Measurements from ENCODE around the gene COL7A1. TPM values are rescaled to one million over a fixed set of nuclear protein-coding genes. Genes with fewer than 3 reads are reported as not detected.
"Not testable (repeated sequence)": the region's sequence is repeated elsewhere in the genome, so short reads cannot be mapped to it uniquely, and the experiment has no call there.

Gene COL7A1
- total and polyA plus RNA-seq, 3 experiments from 2014 or later = 0.59 to 0.93 TPM; not detected in 1

DNA sequence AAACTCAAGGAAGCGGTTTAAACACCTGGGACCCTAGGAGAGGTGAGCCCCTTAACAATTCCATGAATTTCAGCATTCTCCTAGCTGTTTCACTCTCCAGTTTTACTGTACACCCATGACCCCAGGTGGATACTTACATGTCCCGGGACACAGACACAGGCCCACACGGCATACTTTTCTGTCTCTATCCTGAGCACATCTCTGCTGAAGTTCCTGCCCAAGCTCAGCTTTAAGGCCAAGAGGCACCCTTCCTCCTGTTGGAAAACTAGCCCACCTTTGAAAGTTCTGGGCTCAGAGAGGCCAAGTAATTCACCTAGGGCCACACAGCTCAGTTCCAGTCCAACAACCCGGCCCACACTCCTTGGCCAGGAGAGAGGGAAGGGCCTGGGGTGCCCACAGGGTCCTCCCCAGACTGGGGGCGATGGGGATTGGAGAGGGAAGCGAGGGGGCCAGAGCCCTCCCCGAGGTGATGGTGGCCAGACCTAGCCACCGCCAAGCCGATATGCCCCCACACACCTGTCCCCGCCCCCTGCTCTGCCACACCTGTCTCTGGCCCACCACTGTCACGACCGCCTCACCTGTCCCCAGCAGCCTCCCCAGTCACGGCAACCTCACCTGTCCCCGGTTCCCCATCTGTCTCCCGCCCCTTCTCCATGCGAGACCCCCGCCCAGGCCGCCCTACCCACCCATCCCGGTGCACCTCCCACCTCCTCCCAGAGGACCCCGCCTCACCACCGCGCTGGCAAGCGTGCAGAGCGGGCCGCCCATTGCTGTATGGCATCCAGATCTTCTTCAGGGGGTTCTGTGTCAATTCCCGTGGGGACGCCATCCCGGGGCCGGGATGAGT lies 39.0 kb downstream of the COL7A1 start:
- H3K4me3 ChIP-seq (ENCODE audit: low read length) = peak overlapping the region; percentile 61
- H3K27ac Mint-ChIP-seq = peak overlapping the region in 7 of 8 donors; percentile 3 to 83 (median 56)

GRCh38 chr3:48555231-48555948 lies 39.7 kb downstream of the COL7A1 start:
- Histone ChIP-seq H3K4me1 (ENCODE audit: insufficient read depth, low read length) (peaks cover 6% of the 10 kb centered on the region), H3K36me3 (ENCODE audit: insufficient read depth, low read length) (no peaks in the 10 kb centered on the region), H3K27me3 (ENCODE audit: insufficient read depth, low read length, poor library complexity, severe bottlenecking) (no peaks in the 10 kb centered on the region), H3K9me3 (ENCODE audit: low read length) (no peaks in the 10 kb centered on the region), H3K27ac (ENCODE audit: low read depth, low read length) (peak overlapping the region; percentile 51), H3K4me3 (ENCODE audit: low read length) (no peak overlapping the region)
- DNase-seq = no peak
- CTCF ChIA-PET = interaction anchor here (1.2 to 6.3 kb wide), 4 partner anchors 48 to 155 kb away, joined by 3 to 44 read pairs (median 22); partner anchors contain the start of genes CCDC51 and TMA7
- Mint-ChIP-seq H3K9me3 (no peaks in the 10 kb centered on the region), H3K4me1 (peaks cover 9 to 18% (median 13%) of the 10 kb centered on the region in 3 donors), H3K27me3 (peaks cover 0 to 2% of the 10 kb centered on the region in 2 donors), H3K36me3 (no peaks in the 10 kb centered on the region), H3K27ac (peak overlapping the region in 1 of 8 donors; percentile 47), H3K4me3 (peak overlapping the region; percentile 29 to 80 (median 58))
- POLR2A ChIA-PET = interaction anchor here (1.3 kb wide), 1 partner anchor 255 kb away, joined by 5 read pairs; no protein-coding TSS in a partner anchor

More for the DNA sequence above, 39.0 kb downstream of the COL7A1 start:
- Mint-ChIP-seq H3K9me3 (no peaks in the 10 kb centered on the region), H3K4me3 (peak overlapping the region; percentile 62 to 89 (median 80)), H3K36me3 (no peaks in the 10 kb centered on the region), H3K27me3 (no peaks in the 10 kb centered on the region), H3K4me1 (peaks cover 9 to 18% (median 13%) of the 10 kb centered on the region in 3 donors)
- Histone ChIP-seq H3K9me3 (ENCODE audit: low read length) (no peaks in the 10 kb centered on the region), H3K36me3 (ENCODE audit: insufficient read depth, low read length) (no peaks in the 10 kb centered on the region), H3K27me3 (ENCODE audit: insufficient read depth, low read length, poor library complexity, severe bottlenecking) (no peaks in the 10 kb centered on the region), H3K27ac (ENCODE audit: low read depth, low read length) (peak overlapping the region; percentile 51), H3K4me1 (ENCODE audit: insufficient read depth, low read length) (peaks cover 6% of the 10 kb centered on the region)
- peak in 1 of 5 donors; percentile 13 for DNase-seq
- POLR2A ChIA-PET = interaction anchor here (0.7 to 1.3 kb wide), 3 partner anchors 84 to 256 kb away, joined by 5 to 6 read pairs (median 5); partner anchors contain the start of gene CCDC51
- CTCF ChIA-PET = interaction anchor here (1.1 to 6.3 kb wide), 4 partner anchors 116 to 283 kb away, joined by 3 to 44 read pairs (median 28); partner anchors contain the start of genes CCDC51 and TMA7

DNA sequence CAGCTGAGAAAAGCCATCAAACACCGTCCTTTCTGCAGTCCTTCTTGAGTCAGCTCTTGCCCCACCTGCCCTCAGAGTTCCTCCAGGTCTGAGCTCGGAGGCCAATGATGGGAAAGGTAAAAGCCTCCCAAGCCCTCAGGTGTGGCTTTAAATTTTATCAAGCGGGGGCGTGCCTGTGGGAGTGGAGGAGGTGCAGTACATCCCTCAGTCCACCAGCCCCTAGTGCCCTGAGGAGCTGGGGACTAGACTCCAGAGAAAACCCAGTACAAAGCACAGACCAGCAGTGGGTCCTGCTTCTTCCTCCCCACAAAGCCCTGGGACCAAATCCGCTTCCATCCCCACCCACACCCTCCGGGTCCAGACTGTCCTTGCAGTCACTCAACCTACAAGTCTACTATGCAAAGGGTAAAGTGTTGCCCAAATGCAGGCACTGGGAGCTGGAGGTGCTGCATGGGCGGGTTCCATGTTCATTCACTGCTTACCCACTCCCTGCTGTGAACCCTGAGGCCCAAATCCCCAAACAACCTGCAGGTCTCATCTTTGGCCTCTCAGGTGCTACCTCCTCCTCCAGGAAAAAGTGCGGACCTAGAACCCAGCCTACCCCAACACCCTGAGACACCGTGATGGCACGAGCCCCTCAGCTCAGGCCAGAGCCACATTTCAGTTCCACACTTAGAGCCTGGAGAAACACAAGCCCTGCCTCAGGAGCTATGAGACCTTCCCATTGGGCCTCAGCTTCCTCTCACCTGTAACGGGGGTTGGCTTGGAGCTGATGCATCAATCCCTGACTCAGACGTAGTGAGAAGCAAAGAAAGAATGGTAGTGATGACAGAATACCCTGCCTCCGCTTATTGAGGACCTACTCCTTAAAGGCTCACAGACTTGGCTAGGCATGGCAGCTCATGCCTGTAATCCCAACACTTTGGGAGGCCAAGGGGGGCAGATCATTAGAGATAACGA lies 41.0 kb downstream of the COL7A1 start:
- H3K27me3 Mint-ChIP-seq = peaks cover 0 to 2% of the 10 kb centered on the region in 2 donors
- Histone ChIP-seq H3K4me1 (ENCODE audit: insufficient read depth, low read length) (peaks cover 6% of the 10 kb centered on the region), H3K27ac (ENCODE audit: low read depth, low read length) (peak overlapping the region; percentile 41), H3K9me3 (ENCODE audit: low read length) (no peaks in the 10 kb centered on the region), H3K36me3 (ENCODE audit: insufficient read depth, low read length) (no peaks in the 10 kb centered on the region), H3K27me3 (ENCODE audit: insufficient read depth, low read length, poor library complexity, severe bottlenecking) (no peaks in the 10 kb centered on the region), H3K4me3 (ENCODE audit: low read length) (no peak overlapping the region)
- H3K36me3 Mint-ChIP-seq = no peaks in the 10 kb centered on the region
- no peak overlapping the region for H3K27ac Mint-ChIP-seq
- no peak for DNase-seq
- H3K9me3 Mint-ChIP-seq = no peaks in the 10 kb centered on the region
- POLR2A ChIA-PET = no interaction called here
- CTCF ChIA-PET = interaction anchor here (0.7 to 6.3 kb wide), 5 partner anchors 47 to 253 kb away, joined by 3 to 40 read pairs (median 4); partner anchors contain the start of genes CCDC51, NME6 and TMA7
- peaks cover 9 to 18% (median 13%) of the 10 kb centered on the region in 3 donors for H3K4me1 Mint-ChIP-seq
- H3K4me3 Mint-ChIP-seq = no peak overlapping the region

DNA sequence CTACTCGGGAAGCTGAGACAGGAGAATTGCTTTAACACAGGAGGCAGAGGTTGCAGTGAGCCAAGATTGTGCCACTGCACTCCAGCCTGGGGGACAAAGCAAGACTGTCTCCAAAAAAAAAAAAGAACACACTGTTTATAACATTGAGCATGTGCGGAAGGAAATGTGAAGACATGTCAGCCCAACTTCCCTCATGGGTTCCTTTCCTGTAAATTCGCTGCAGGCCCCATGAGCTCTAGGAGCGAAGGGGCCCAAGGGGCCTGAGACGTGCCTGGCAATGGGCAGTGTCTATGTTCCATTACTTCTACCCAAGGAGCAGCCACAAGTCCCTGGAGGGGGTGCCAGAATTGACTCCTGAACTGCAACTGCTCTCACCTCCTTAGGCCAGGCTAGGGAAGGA lies 41.8 kb downstream of the COL7A1 start:
- ChIA-PET CTCF (interaction anchor here (0.7 to 6.3 kb wide), 4 partner anchors 21 to 152 kb away, joined by 3 to 40 read pairs (median 14); no protein-coding TSS in a partner anchor), POLR2A (no interaction called here)
- H3K27ac ChIP-seq (ENCODE audit: low read depth, low read length) = no peak overlapping the region
- H3K27me3 ChIP-seq (ENCODE audit: insufficient read depth, low read length, poor library complexity, severe bottlenecking) = no peaks in the 10 kb centered on the region
- Mint-ChIP-seq H3K4me3 (no peak overlapping the region), H3K27me3 (peaks cover 0 to 2% of the 10 kb centered on the region in 2 donors), H3K36me3 (no peaks in the 10 kb centered on the region), H3K27ac (no peak overlapping the region), H3K4me1 (peaks cover 9 to 21% (median 13%) of the 10 kb centered on the region in 3 donors), H3K9me3 (no peaks in the 10 kb centered on the region)
- no peaks in the 10 kb centered on the region for H3K9me3 ChIP-seq (ENCODE audit: low read length)
- peaks cover 14% of the 10 kb centered on the region for H3K4me1 ChIP-seq (ENCODE audit: insufficient read depth, low read length)
- no peak overlapping the region for H3K4me3 ChIP-seq (ENCODE audit: low read length)
- no peaks in the 10 kb centered on the region for H3K36me3 ChIP-seq (ENCODE audit: insufficient read depth, low read length)
- DNase-seq = no peak

DNA sequence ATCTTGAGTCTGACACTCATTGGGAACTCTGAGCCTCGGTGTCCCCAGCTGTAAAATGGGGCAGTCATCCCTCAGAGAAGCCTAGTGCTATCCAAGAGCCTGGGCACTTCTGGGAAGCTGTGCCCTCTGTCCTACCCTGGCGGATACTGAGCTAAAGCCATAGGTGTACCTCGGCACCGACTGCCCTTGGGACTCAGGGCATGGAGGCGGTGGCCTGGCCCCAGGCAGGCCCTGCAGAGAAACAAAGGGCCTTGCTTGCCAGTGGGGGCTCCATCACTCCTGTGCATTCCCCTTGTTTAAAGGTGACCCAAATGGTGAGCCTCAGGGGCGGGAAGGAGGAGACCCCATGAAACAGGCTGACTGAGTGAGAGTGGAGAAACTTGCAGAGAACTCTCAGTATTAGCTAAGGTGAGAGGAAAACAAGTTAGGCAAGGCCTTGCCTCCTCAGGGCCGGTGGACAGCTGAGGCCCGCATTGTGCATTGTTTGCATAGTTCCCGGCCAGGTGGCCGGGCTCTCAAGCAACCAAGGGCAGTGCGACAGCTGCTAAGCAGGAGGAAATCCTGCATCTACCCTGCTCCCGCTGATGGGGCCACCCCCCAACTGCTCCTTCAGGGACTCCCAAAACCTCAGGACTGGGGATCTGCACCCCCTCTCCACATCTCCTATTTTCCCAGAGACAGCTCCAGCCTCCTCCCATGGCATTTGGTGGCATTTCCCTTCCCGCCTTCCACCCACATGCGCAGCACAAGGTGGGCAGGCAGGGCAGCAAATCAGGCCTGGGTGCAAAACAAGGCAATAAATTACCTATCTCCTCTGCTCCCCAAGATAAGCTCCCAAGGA lies 42.8 kb downstream of the COL7A1 start:
- Histone ChIP-seq H3K27ac (ENCODE audit: low read depth, low read length) (no peak overlapping the region), H3K27me3 (ENCODE audit: insufficient read depth, low read length, poor library complexity, severe bottlenecking) (no peaks in the 10 kb centered on the region), H3K4me1 (ENCODE audit: insufficient read depth, low read length) (peaks cover 15% of the 10 kb centered on the region), H3K36me3 (ENCODE audit: insufficient read depth, low read length) (no peaks in the 10 kb centered on the region), H3K9me3 (ENCODE audit: low read length) (no peaks in the 10 kb centered on the region), H3K4me3 (ENCODE audit: low read length) (no peak overlapping the region)
- H3K36me3 Mint-ChIP-seq = no peaks in the 10 kb centered on the region
- no peak overlapping the region for H3K4me3 Mint-ChIP-seq
- H3K27ac Mint-ChIP-seq = no peak overlapping the region
- H3K27me3 Mint-ChIP-seq = peaks cover 0 to 2% of the 10 kb centered on the region in 2 donors
- CTCF ChIA-PET = interaction anchor here (0.7 to 6.3 kb wide), 4 partner anchors 22 to 151 kb away, joined by 3 to 40 read pairs (median 13); no protein-coding TSS in a partner anchor
- H3K9me3 Mint-ChIP-seq = no peaks in the 10 kb centered on the region
- POLR2A ChIA-PET = no interaction called here
- no peak for DNase-seq
- peaks cover 4 to 16% (median 9%) of the 10 kb centered on the region in 3 donors for H3K4me1 Mint-ChIP-seq

DNA sequence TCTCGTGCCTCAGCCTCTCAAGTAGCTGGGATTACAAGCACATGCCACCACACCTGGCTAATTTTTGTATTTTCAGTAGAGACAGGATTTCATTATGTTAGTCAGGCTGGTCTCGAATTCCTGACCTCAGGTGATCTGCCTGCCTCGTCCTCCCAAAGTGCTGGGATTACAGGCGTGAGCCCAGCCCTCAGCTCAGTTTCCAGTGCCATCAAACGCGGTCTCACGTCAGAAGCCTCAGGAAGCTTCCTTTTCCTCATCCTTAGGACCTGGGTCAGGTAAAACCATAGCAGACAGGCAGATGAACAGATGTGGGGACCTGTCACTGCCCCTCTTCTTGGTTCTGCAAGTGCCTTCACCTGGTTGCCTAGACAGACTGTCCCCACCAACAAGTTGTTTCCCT lies 43.5 kb downstream of the COL7A1 start:
- H3K27me3 ChIP-seq (ENCODE audit: insufficient read depth, low read length, poor library complexity, severe bottlenecking); DNase-seq; H3K36me3 ChIP-seq (ENCODE audit: insufficient read depth, low read length); H3K4me3 ChIP-seq (ENCODE audit: low read length); POLR2A ChIA-PET; H3K27ac ChIP-seq (ENCODE audit: low read depth, low read length); H3K4me3 Mint-ChIP-seq; H3K9me3 ChIP-seq (ENCODE audit: low read length); H3K36me3 Mint-ChIP-seq; H3K27ac Mint-ChIP-seq; H3K4me1 Mint-ChIP-seq; H3K9me3 Mint-ChIP-seq; H3K27me3 Mint-ChIP-seq: not testable (repeated sequence)
- CTCF ChIA-PET = interaction anchor here (0.6 to 6.3 kb wide), 4 partner anchors 75 to 287 kb away, joined by 3 to 40 read pairs (median 13); no protein-coding TSS in a partner anchor
- peaks cover 15% of the 10 kb centered on the region for H3K4me1 ChIP-seq (ENCODE audit: insufficient read depth, low read length)
